GM21390 (cell line): ENCODE results near the gene RBM20.
"Not testable (repeated sequence)": the region's sequence is repeated elsewhere in the genome, so short reads cannot be mapped to it uniquely, and the experiment has no call there.

Experiments used
- ATAC-seq: cut with Tn5 transposase; IDR thresholded peaks from one replicate; pipeline ENCODE4 v1.9.1; 2021; ENCODE audit not compliant: unreplicated experiment

RBM20 gene

DNA sequence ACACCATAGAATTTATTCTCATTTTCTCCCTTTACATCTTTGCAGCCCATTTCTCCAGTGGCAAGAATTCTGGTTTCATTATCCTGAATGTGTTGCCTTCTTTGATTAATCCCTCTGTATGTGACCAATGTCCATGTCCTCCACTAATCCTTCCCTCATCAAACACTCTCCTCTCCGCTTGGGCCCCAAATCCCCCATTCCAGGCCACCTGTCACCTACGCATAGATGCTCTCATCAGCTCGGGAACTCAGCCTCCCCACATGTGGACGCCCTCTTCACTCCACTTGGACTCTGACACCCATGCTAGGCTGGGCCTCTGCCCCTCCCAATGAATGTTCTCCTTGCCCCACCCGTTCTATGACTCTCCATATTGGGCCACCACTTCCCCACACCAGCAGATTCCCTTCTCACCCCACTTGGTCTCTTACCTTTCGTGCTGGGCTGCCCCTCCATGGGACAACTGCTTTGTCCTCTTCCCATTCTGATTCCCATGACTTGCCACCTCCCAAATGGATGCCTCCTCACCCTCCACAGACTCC lies 18.7 kb upstream of the RBM20 start:
- ATAC-seq, result no peak

DNA sequence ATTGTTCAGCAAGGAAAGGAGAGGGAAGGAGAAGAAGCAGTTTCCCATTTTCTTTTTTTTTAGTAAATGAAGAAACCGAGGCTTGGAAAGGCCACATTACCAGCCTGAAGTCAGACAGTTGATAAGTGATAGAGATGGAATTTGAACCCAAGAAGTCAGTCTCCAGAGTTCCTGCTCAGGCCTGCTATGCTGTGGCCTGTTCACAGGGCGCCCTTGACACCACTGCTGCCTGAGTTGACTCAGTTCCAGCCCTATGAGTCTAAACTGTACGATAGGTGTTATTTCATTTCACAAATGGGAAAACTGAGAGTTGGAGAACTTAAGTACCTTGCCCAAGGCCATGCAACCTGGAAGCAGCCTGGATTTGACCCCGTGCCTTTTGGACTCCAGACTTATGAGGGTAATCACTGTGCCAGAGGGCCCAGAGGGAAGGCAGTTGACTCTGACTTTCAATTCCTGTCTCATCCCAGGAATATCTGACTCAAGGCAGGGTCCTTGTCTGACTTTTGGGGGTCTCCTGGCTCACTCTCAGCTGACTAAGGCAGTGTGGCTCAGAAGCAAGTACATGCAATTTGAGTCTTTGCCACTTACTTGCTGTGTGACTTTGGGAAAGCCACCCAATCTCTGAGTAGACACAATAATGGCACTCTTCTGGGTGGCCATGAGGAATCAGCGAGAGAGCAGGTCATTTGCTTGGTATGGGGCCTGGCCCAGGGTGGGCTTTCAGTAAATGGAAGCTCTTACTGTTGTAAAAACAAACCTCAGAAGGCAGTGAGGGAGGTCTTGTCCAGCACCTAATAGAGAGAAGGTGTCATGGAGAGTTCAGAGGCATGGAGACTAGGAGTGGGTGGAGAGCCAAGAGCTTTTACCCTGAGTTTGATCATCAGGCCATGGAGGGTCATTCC lies 17.9 kb upstream of the RBM20 start:
- ATAC-seq, result no peak

DNA sequence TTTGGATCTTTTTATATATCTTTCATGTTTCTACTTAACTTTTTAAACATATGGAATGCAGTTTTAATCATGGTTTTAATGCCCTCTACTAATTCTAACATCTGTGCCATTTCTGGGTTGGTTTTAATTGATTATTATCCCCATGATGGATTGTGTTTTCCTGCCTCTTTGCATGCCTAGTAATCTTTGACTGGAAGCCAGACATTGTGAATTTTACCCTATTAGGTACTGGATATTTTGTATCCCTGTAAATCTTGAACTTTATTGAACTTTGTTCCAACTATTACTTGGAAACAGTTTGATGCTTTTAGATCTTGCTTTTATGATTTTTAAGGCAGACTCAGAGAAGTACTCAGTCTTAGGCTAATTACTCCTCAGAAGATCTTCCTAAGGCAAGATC lies 16.0 kb upstream of the RBM20 start:
- no peak for ATAC-seq

DNA sequence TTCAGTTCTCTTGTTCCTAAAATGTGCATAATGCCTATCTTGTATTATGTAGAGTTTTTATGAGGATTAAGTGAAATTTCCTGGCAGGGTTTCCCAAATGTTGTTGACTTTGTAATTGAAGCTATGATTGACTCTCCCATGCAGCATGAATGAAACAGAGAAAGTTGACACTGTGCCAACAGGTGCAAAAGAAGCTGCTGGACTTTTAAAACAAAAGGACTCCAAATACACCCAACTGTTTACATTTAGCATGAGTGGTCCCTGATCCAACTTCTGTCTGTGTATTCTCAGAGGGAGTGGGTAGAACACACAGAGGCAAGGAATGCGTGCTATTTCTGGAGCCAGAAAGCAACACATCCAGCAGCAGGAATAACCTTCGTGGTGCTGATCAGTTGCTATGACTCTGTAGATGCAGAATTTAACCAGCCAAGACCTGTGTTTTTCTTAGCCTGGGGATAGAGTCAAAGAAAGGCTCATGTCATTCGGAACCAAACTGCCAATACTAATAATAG lies 14.4 kb upstream of the RBM20 start:
- no peak for ATAC-seq

DNA sequence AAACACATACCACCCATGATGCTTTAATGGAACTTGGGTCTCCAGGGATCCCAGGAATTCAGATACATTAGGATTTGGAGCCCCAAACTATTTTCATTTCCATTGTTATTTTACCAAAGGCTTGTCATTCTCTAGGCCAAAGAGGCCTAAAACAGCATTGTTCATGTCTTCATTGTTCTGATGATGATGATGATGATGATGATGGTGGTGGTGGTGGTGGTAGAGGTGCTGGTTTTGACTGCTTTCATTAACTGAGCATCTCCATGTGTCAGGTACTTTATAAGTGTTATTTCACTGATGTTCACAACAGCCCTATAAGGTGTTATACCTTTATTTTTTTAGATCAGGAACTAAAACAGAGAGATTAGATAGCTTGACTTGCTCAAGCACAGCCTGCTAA lies 12.2 kb upstream of the RBM20 start:
- no peak for ATAC-seq

DNA sequence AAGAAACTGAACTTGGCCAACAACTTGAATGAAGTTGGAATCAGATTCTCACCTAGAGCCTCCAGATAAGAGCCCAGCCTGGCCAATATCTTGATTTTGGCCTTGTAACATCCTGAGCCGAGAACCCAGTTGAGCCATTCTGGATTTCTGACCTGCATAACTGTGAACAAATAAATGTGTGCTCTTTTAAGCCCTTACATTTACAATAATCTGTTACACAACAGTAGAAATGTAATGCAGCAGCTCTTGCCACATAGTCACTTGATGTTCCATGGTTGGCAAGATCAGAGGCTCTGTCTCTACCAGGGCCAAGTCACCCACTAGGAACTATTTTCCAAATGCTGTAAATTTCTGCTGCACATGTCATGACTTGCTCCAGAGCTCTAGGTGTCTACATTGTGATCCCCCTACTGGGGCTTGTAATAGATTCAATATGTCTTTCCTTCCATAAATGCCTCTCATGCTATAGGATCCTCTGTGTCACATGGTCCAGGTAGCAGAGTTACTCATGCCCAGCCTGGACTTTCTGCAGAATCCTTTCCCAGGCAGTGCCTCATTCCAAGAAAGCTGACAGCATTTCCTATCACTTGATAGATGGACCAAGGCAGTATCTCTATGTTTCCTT lies 11.4 kb upstream of the RBM20 start:
- ATAC-seq, result no peak

DNA sequence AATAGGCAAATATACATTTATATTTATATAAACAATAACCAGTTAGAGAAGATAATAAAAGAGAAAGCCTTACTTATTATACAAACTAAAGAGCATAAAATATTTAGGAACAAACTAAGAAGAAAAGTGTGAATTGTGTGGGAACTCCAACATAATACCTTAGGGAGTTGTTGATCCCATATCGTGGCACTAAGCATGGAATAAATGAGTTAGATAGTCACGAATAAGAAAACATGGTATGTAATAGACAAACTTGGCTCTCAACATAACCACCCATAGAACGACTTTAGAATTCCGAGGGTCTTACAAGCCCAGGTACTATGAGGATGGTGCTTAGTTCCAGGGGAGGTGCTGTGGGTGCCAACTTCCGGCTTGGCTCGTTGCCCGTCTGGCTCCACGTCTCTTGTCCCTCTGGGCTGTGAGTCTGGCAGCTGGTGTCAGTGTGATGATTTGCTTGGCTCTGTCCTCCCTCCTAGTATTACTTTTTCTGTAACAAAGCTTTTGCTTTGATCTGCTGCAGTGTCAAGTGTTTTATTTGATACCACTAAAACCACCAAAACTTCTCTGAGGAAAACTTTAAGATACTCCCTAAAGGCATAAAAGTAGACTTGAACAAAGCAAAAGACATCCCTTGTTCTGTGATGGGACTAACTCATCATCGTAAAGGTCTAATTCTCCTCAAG lies 9.5 kb upstream of the RBM20 start:
- no peak for ATAC-seq

DNA sequence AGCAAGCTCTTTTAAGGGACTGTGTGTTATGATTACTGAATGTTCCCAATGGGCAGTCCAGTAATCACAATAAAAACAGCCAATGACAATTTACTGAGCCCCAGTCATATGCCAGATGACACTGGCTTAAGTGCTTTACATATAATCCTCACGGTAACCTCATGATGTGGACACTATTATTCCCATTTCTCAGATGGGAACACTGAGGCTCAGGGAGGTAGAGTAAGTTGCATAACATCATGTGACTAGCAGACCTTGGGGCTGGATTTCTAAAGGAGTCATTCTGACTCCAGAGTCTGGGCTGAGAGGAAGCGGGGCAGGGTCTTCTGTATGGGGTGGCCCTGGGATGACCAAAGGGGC lies 7.6 kb upstream of the RBM20 start:
- no peak for ATAC-seq

DNA sequence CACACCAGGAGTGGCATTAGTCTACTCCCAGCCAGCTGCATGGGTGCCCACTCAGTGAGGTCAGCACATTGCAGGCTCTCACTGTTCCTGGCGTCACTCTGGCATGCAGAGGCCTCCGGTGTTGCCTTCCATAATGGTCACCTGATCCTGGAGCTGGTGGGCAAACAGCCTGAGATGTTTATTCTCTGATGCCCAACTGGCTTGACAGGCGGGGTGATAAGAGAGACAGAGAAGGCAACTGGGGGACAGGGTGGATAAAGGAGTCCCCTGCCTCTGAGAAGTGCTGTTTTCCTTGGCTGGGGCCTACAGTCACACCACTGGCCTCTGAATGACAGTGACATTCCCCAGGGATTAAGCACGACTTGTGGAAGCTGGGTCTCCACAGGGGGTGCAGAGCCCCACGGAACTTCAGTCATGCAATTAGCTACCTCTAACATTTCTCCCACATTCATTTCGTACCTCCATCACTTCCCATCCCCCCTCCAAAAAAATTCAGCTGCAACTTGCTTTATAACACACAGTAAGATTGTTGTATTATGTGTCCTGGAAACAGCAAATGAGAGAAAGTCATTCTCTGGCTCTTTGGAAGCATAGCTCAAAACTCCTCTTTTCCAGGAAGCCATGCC lies 7.1 kb upstream of the RBM20 start:
- no peak for ATAC-seq

DNA sequence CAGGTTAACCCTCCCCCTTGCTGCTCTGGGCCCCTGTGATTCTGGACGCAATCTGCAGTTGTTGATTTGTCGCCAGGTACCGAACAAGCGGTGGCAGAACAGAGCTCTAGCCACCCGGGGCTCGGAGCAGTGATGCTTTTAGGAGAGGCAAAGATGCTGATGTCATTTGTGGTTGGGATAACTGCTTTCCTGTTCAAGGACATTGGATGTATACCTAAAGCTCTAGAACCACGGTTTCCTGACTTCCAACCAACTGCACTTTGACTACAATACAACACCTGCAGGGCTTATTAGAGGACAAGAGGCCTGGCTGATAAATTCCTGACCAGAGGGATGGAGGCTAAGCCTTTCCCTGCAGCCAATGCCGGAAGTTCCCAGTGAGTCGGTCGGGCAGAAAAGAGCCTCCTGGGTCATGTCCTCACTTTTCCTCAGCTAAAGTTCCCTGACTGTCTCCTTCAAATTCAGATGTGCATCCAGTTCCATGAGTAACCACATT lies 6.5 kb upstream of the RBM20 start:
- ATAC-seq, result no peak

DNA sequence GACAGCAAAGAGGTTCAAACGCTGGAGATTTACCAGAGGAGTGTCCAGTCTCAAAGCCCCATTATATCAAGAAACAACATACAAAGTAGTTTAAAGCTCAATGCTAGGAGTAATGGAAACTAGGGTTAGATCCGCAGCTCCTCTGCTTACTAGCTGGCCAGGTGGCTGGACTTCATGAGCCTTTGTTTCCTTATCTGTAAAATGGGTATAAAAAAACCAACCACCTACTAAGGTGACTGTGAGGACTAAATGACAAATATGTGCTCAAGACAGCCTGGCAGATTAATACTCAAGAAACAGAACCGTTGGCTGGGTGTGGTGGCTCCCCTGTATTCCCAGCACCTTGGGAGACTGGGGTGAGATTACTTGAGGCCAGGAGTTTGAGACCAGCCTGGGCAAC lies 5.8 kb upstream of the RBM20 start:
- no peak for ATAC-seq

DNA sequence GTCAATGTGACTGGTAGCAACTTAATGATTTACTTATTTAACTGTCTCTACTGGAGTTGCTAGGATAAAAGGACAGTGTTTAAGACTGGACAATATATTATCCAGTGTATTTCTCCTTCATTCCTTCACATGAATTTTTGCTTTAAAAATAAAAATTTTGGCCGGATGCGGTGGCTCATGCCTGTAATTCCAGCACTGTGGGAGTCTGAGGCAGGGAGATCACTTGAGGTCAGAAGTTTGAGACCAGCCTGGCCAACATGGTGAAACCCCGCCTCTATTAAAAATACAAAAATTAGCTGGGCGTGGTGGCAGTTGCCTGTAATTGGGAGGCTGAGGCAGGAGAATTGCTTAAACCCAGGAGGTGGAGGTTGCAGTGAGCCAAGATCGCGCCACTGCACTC lies 5.1 kb upstream of the RBM20 start:
- not testable (repeated sequence) for ATAC-seq

DNA sequence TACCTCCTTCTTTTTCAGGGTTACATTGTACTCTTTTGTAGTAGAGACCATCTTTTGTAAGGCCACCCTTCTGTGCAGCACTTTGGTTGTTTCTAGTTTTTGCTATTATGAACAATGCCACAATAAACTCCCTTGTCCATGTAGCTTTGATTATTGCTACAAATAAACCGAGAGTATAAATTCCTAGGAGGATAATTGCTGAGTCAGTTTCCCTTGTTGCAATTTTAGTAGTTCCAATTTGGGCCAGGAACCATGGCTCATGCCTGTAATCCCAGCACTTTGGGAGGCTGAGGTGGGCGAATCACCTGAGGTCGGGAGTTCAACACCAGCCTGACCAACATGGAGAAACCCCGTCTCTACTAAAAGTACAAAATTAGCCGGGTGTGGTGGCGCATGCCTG lies 4.3 kb upstream of the RBM20 start:
- not testable (repeated sequence) for ATAC-seq

DNA sequence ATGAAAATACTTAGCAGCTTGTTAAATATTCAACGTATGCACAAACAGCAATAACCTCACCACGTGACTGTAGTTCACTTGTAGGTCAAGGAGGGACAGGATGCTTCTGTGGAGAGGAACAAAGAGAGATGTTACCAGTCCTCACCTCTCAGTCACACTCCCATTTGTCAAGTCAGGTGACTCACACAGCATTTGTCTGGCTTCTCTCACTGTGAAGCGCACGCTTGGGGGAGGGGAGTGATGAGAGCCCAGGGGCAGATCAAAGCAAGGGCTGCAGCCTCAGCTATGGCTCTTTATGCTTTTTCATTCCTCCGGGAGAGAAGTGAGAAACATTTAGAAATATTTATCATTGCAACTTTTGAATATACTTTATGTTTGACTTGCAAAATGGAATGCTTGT lies 2.9 kb upstream of the RBM20 start:
- ATAC-seq, result no peak

DNA sequence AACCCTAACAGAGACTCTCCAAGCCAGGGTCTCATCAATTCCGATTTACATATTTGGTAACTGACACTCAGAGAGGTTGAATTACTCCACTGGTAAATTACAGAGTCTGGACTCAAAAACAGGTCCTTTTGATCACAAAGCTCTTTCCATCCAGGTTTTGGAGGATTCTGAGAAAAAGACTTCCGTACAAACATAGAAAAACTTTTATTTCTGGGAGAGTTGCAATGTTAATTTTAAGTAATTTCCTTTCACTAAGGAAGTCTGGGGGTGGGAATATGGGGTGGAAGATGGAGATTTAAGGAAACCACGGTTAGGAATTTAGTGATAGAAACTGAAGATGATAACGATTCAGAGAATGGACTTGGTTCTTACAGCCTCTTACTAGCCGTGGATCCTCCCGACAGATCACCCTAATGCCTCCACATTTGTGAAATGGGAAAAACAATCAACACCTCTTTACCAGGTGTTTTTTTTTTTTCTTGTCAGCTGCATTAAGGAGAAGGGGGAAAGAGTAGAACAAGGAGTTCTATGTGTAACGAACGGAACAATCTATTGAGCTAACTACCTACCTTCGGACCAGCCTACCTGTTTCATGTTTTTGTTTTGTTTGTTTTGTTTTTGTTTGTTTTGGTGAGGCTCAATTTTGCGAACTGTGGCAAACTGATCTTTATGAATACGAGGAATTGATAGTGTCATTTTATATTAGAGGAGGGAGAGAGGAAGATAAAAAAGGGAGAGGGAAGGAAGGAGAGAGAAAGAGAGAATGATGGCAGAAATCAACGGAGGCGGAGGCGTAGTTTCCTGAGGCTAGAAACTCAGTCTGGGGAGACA lies 1.7 kb upstream of the RBM20 start:
- no peak for ATAC-seq

DNA sequence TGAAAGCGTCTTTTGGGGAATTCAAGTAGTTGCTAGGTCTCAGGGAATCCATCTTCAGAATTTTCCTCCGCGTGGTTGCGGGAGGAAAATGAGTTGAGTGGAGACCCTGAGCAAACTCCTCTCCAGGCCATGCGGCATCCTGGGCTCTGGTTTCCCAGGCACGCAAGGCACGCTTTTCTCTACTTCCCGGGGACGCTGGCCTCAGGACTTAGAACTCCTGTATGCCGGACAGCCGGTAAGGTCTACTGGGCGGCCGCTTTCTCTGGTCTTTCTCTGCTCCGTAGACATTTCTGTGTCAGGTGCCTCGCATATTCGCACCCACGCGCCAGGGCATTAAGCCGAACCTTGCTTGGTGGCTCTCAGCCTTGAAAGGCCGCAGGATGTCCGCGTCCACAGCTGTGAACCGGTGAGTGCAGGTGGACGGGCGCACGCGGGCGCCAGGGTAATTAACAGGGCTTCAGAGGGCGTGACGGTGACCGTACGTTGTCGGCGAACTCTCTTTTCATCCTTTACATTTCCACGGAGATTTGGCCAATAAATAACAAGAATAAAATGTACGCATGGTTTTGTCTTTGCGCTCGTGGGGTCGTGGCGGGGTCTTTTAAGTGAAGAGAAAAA lies 992 bp upstream of the RBM20 start:
- ATAC-seq, result no peak

DNA sequence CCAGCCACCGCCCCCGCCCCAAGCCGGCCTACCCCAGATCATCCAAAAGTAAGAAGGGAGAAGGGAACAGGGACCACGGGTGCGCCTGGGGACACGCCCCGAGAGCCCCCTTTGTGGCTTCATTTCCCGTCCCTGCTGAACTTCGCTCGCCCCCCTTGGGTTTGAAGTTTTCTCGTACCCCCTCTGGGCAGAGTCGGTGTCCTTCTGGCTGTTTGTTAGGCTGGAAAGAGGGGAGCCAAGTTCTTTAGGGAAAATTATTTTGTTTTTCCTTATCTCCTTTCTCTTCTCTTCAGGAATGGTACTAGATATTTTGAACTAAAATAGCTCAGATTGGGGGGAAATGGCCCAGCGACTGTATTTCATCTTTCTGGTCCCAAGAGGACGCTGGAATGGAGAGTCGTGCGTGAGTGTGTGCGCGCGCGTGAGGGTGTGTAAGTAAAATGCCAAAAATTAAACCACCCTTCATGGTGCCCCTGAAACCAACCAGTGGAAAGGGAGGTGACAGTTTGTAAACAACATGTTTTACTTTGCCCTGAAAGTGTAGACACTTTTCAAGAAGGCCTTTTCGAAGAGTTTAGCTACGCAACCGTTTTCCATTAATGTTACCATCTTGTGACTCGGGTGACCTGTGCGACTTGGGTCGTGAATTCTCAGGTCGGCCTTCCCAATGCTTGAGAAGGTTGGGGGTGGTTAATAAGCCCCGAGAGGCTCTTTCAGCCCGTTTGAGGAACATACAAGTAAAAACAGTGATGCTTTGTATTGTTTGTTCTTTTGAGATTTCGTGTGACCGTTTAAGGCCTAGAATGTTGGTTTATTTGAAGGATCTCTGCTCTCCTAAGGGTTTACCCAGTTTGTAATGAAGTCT lies 694 bp downstream of the RBM20 start:
- ATAC-seq, result no peak

DNA sequence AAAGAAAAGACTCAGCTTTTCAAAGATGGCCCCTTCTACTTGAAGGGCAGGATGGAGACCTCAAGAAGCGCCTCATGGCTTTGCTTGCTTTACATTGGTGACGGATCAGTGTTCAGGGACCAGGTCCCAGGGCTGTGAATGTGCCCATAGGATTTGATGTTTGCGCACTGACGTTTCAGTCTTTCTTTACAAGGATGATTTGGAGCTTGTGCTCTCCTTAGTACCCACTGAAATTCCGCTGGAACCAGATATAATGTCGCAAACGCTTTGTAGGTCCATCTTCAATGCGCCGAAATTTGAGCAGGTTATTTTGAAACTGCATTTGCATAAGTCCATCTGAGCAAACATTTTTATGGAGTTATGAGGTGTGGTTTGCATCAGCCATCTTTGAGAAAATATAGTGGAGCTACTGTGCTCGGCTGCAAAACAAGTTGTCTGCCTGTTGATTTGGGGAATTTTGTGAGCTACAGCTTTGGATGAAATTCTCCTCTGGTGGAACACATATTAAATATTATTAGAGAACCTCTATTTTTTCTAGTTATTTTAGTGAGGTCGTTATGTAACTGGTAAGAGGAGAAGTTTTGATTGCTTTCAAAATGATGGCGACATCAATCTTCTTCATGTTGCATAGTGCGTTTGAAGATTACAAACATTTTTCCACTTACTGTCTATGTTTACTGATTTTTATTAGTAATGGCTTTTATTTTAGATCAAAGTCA lies 2.4 kb downstream of the RBM20 start:
- ATAC-seq, result no peak
